CD4-positive, alpha-beta T cell (primary cell): ENCODE measurements around the gene ULK4. TPM values are rescaled to one million over a fixed set of nuclear protein-coding genes. Genes with fewer than 3 reads are reported as not detected.
"Not testable (repeated sequence)": the region's sequence is repeated elsewhere in the genome, so short reads cannot be mapped to it uniquely, and the experiment has no call there.

Experiments used
- ATAC-seq: fragments of 200-7000 bp; cut with Tn5 transposase; one replicate; pipeline ENCODE4 v1.10.0; 2022; ENCODE audit warnings: mild to moderate bottlenecking; ENCODE audit not compliant: poor library complexity
- CTCF ChIA-PET: fragments of 350-600 bp; sonication (Branson Sonifier 250); formaldehyde crosslinking; loops from one replicate; lab custom pipeline; 2021; ENCODE audit warnings: antibody characterized with exemption, inconsistent platforms; lab: Charles Lee
- POLR2A ChIA-PET: fragments of 350-600 bp; sonication (Branson Sonifier 250); formaldehyde crosslinking; loops from one replicate; lab custom pipeline; 2021; ENCODE audit warnings: antibody characterized with exemption, inconsistent platforms; lab: Charles Lee
- DNase-seq, 14 experiments: peaks; one replicate each; pipeline ENCODE4 v3.0.0-alpha.2; 2013 to 2020; ENCODE audit warnings: mixed read lengths in 2 of 14
- H3K27ac ChIP-seq, 2 donors: one replicate each; pipeline versions ENCODE4 v1.5.1 to v1.7.0; 2013; ENCODE audit warnings: low read length in 2 of 2, low read depth in 1 of 2, mild to moderate bottlenecking in 1 of 2
- H3K27me3 ChIP-seq, 2 experiments: 1 replicate in 1 of 2; 2 replicates in 1 of 2; pipeline versions ENCODE4 v1.6.1 to v1.7.0; 2013; ENCODE audit warnings: low read length in 2 of 2, control low read depth in 1 of 2, mild to moderate bottlenecking in 1 of 2, moderate library complexity in 1 of 2; ENCODE audit not compliant: insufficient read depth in 2 of 2, control insufficient read depth in 1 of 2
- H3K36me3 ChIP-seq: one replicate; pipeline ENCODE4 v1.6.1; 2013; ENCODE audit warnings: low read length, control low read depth; ENCODE audit not compliant: insufficient read depth
- H3K4me1 ChIP-seq: one replicate; pipeline ENCODE4 v1.6.1; 2013; ENCODE audit warnings: low read length, control low read depth; ENCODE audit not compliant: insufficient read depth
- H3K4me3 ChIP-seq: one replicate; pipeline ENCODE4 v1.5.1; 2013; ENCODE audit warnings: mild to moderate bottlenecking, low read length, moderate library complexity
- H3K9me3 ChIP-seq, 2 experiments: 1 replicate in 1 of 2; 2 replicates in 1 of 2; pipeline versions ENCODE4 v1.6.1 to v1.7.0; 2013; ENCODE audit warnings: low read length in 2 of 2, mild to moderate bottlenecking in 2 of 2, control low read depth in 1 of 2, moderate library complexity in 1 of 2; ENCODE audit not compliant: control insufficient read depth in 1 of 2, insufficient read depth in 1 of 2
- H3K27ac Mint-ChIP-seq: one replicate; pipeline ENCODE4 v1.8.0; 2020; ENCODE audit warnings: mixed read lengths
- H3K27me3 Mint-ChIP-seq: one replicate; pipeline ENCODE4 v1.8.0; 2021; ENCODE audit warnings: mixed read lengths
- H3K36me3 Mint-ChIP-seq: one replicate; pipeline ENCODE4 v1.8.0; 2021; ENCODE audit warnings: low read depth, mixed read lengths
- H3K4me1 Mint-ChIP-seq: one replicate; pipeline ENCODE4 v1.8.0; 2021; ENCODE audit warnings: low read depth, mixed read lengths
- H3K4me3 Mint-ChIP-seq: one replicate; pipeline ENCODE4 v1.8.0; 2020; ENCODE audit warnings: mild to moderate bottlenecking, mixed read lengths
- H3K9me3 Mint-ChIP-seq: one replicate; pipeline ENCODE4 v1.8.0; 2020; ENCODE audit warnings: mixed read lengths
- CTCF ChIP-seq: fragments of 200-600 bp; IDR thresholded peaks from one replicate; pipeline ENCODE4 v1.8.0; 2022; ENCODE audit warnings: antibody characterized with exemption, mild to moderate bottlenecking
- intact Hi-C, 2 experiments: fragments of 100-400 bp; cut with DNase I in 1 of 2; cut with micrococcal nuclease in 1 of 2; formaldehyde crosslinking; loops; one replicate each; pipeline versions ENCODE4 v1.15.1 to v1.9.0; 2023 to 2025; cut with DNase I, micrococcal nuclease
- total RNA-seq, 174 experiments: library from RNA in 2 of 174; stranded (reverse) in 2 of 174; gene quantifications; one replicate each; pipeline ENCODE4 v1.2.3 and lab custom pipeline; 2021 to 2026

Gene ULK4
- total RNA-seq, 2 experiments from 2014 or later, result 23.8 to 28.6 TPM

- Mint-ChIP-seq H3K36me3 (peaks cover 25% of the 10 kb centered on the region), H3K4me1 (no peaks in the 10 kb centered on the region), H3K9me3 (no peaks in the 10 kb centered on the region), H3K4me3 (no peak overlapping the region), H3K27ac (no peak overlapping the region), H3K27me3 (no peaks in the 10 kb centered on the region)
- Histone ChIP-seq H3K36me3 (no peaks in the 10 kb centered on the region), H3K9me3 (no peaks in the 10 kb centered on the region), H3K4me3 (no peak overlapping the region), H3K27me3 (no peaks in the 10 kb centered on the region), H3K27ac (no peak overlapping the region), H3K4me1 (no peaks in the 10 kb centered on the region)
- no peak for TF ChIP-seq CTCF
- intact Hi-C loops, result no loop called here
- ATAC-seq (no peak), DNase-seq (no peak)
- CTCF ChIA-PET, result no interaction called here
- POLR2A ChIA-PET, result no interaction called here
Measured at GRCh38 chr3:41700155-41700554, 261.7 kb downstream of the ULK4 start.

- Histone ChIP-seq H3K4me1 (no peaks in the 10 kb centered on the region), H3K27me3 (no peaks in the 10 kb centered on the region), H3K9me3 (no peaks in the 10 kb centered on the region), H3K36me3 (no peaks in the 10 kb centered on the region), H3K4me3 (no peak overlapping the region), H3K27ac (no peak overlapping the region)
- ATAC-seq (no peak), DNase-seq (no peak)
- Mint-ChIP-seq H3K27ac (no peak overlapping the region), H3K27me3 (no peaks in the 10 kb centered on the region), H3K36me3 (peaks cover 28% of the 10 kb centered on the region), H3K4me3 (no peak overlapping the region), H3K9me3 (no peaks in the 10 kb centered on the region), H3K4me1 (no peaks in the 10 kb centered on the region)
- ChIA-PET POLR2A (no interaction called here), CTCF (interaction anchor here (0.8 to 1.6 kb wide), 2 partner anchors 9 to 16 kb away, joined by 3 read pairs; no protein-coding TSS in a partner anchor)
- intact Hi-C loops, result no loop called here
- TF ChIP-seq CTCF, result no peak
Measured at GRCh38 chr3:41698898-41699297, 263.0 kb downstream of the ULK4 start.

GRCh38 chr3:41697702-41698101 is 264.2 kb downstream of the ULK4 start:
- Mint-ChIP-seq H3K27me3 (no peaks in the 10 kb centered on the region), H3K4me1 (no peaks in the 10 kb centered on the region), H3K4me3 (no peak overlapping the region), H3K36me3 (peaks cover 30% of the 10 kb centered on the region), H3K27ac (no peak overlapping the region), H3K9me3 (no peaks in the 10 kb centered on the region)
- ATAC-seq (no peak), DNase-seq (no peak)
- H3K27ac ChIP-seq, result no peak overlapping the region
- no peaks in the 10 kb centered on the region for H3K9me3 ChIP-seq
- TF ChIP-seq CTCF, result no peak
- no peaks in the 10 kb centered on the region for H3K36me3 ChIP-seq
- no peaks in the 10 kb centered on the region for H3K27me3 ChIP-seq
- ChIA-PET CTCF (no interaction called here), POLR2A (no interaction called here)
- H3K4me1 ChIP-seq, result no peaks in the 10 kb centered on the region
- H3K4me3 ChIP-seq, result no peak overlapping the region
- intact Hi-C loops, result no loop called here

GRCh38 chr3:41695806-41696205 is 266.1 kb downstream of the ULK4 start:
- CTCF ChIA-PET, POLR2A ChIA-PET, H3K27ac Mint-ChIP-seq, H3K4me1 Mint-ChIP-seq, H3K9me3 ChIP-seq, intact Hi-C loops, ATAC-seq, H3K27me3 Mint-ChIP-seq, H3K36me3 ChIP-seq, H3K4me1 ChIP-seq, H3K27ac ChIP-seq, H3K4me3 Mint-ChIP-seq, H3K4me3 ChIP-seq, H3K27me3 ChIP-seq, H3K9me3 Mint-ChIP-seq, DNase-seq: not testable (repeated sequence)
- peaks cover 25% of the 10 kb centered on the region for H3K36me3 Mint-ChIP-seq
